ENCODE measurements around the gene LKAAEAR1.

GRCh38 chr20:64065062-64065973 lies 18.9 kb downstream of the LKAAEAR1 start:
- TF ChIP-seq CTCF (optimal IDR thresholded peaks at IDR 0.05 in 1 of 3, IDR thresholded peaks at IDR 0.05 in 1 of 3, conservative IDR thresholded peaks at IDR 0.05 in 1 of 3; ENCODE audit: extremely low read depth in 1 of 3, insufficient read depth in 2 of 3, low read length in 3 of 3) (no peak), EZH2 (IDR thresholded peaks at IDR 0.05; ENCODE audit: low read length) (no peak)
